Neural progenitor cell (in vitro differentiated cells): Measurements from ENCODE around the gene PLPP3. TPM values are rescaled to one million over a fixed set of nuclear protein-coding genes. Genes with fewer than 3 reads are reported as not detected.

Experiments
- DNase-seq: peaks from one replicate; pipeline ENCODE4 v3.0.0-alpha.2; 2016; ENCODE audit warnings: low spot score
- H2AFZ ChIP-seq: fragments of 200-600 bp; sonication (generic); replicated peaks from 2 replicates; pipeline ENCODE4 v1.6.1; 2016; ENCODE audit warnings: antibody characterized with exemption
- H3F3A ChIP-seq: fragments of 200-600 bp; sonication (generic); 2 replicates; pipeline ENCODE4 v1.6.1; 2016; ENCODE audit warnings: antibody characterized with exemption, low read depth
- H3K27ac ChIP-seq: fragments of 200-600 bp; sonication (generic); 2 replicates; pipeline ENCODE4 v1.5.1; 2016; ENCODE audit warnings: mild to moderate bottlenecking
- H3K27me3 ChIP-seq: fragments of 200-600 bp; sonication (generic); 2 replicates; pipeline ENCODE4 v1.6.1; 2016; ENCODE audit warnings: mild to moderate bottlenecking, moderate library complexity
- H3K36me3 ChIP-seq: fragments of 200-600 bp; sonication (generic); 2 replicates; pipeline ENCODE4 v1.5.1; 2016
- H3K4me1 ChIP-seq: fragments of 200-600 bp; sonication (generic); 2 replicates; pipeline ENCODE4 v1.6.1; 2016; ENCODE audit warnings: mixed run types
- H3K4me2 ChIP-seq: fragments of 200-600 bp; sonication (generic); 2 replicates; pipeline ENCODE4 v1.6.1; 2016
- H3K4me3 ChIP-seq: fragments of 200-600 bp; sonication (generic); 2 replicates; pipeline ENCODE4 v1.5.1; 2016
- H3K79me2 ChIP-seq: fragments of 200-600 bp; sonication (generic); 2 replicates; pipeline ENCODE4 v1.6.1; 2016; ENCODE audit warnings: low read depth
- H3K9ac ChIP-seq: fragments of 200-600 bp; sonication (generic); 2 replicates; pipeline ENCODE4 v1.6.1; 2016
- H3K9me3 ChIP-seq: fragments of 200-600 bp; sonication (generic); 2 replicates; pipeline ENCODE4 v1.5.1; 2016; ENCODE audit warnings: low read depth
- H4K20me1 ChIP-seq: fragments of 200-600 bp; sonication (generic); 2 replicates; pipeline ENCODE4 v1.6.1; 2016; ENCODE audit warnings: low read depth
- H3K27ac Mint-ChIP-seq: 3 replicates; pipeline ENCODE4 v1.8.0; 2021; ENCODE audit warnings: mixed read lengths
- H3K27me3 Mint-ChIP-seq: 2 replicates; pipeline ENCODE4 v1.8.0; 2022; ENCODE audit warnings: low read depth, mild to moderate bottlenecking, inconsistent platforms, moderate library complexity, mixed read lengths; ENCODE audit not compliant: insufficient read depth
- H3K36me3 Mint-ChIP-seq: 3 replicates; pipeline ENCODE4 v1.8.0; 2021; ENCODE audit warnings: mixed read lengths
- H3K4me1 Mint-ChIP-seq: 3 replicates; pipeline ENCODE4 v1.8.0; 2021; ENCODE audit warnings: mixed read lengths
- H3K4me3 Mint-ChIP-seq: 3 replicates; pipeline ENCODE4 v1.8.0; 2021; ENCODE audit warnings: mild to moderate bottlenecking, moderate library complexity, mixed read lengths
- H3K9me3 Mint-ChIP-seq: 3 replicates; pipeline ENCODE4 v1.8.0; 2020; ENCODE audit warnings: mixed read lengths
- CTCF ChIP-seq: fragments of 200-600 bp; sonication (generic); IDR thresholded peaks from 2 replicates; pipeline ENCODE4 v1.5.1; 2017; ENCODE audit warnings: antibody characterized with exemption, mild to moderate bottlenecking
- EZH2 ChIP-seq: fragments of 200-600 bp; sonication (generic); IDR thresholded peaks from 2 replicates; pipeline ENCODE4 v1.6.1; 2017; ENCODE audit warnings: antibody characterized with exemption, mild to moderate bottlenecking, moderate library complexity
- EZH2phosphoT487 ChIP-seq: fragments of 200-600 bp; sonication (generic); IDR thresholded peaks from 2 replicates; pipeline ENCODE4 v1.6.1; 2017; ENCODE audit warnings: antibody characterized with exemption
- total RNA-seq: library from RNA; depleted of rRNA; stranded (reverse); fragments of >200 nt; gene quantifications from 2 replicates; pipeline ENCODE4 v1.2.3, GENCODE V29; 2015; ENCODE audit warnings: low replicate concordance

Gene PLPP3
- total RNA-seq, 1 donor from 2014 or later = 28.5 TPM

- Histone ChIP-seq H3K27me3 (no peaks in the 10 kb centered on the region), H2AFZ (no peak overlapping the region), H3K9ac (no peak overlapping the region), H3F3A (peaks cover 34% of the 10 kb centered on the region), H3K4me2 (peak overlapping the region; percentile 96), H3K79me2 (peaks cover 94% of the 10 kb centered on the region), H3K36me3 (no peaks in the 10 kb centered on the region), H3K27ac (no peak overlapping the region), H3K4me1 (peaks cover 38% of the 10 kb centered on the region), H4K20me1 (peaks cover 86% of the 10 kb centered on the region), H3K9me3 (no peaks in the 10 kb centered on the region), H3K4me3 (peak overlapping the region; percentile 10)
- no peak for DNase-seq
- no peak for TF ChIP-seq EZH2phosphoT487
- TF ChIP-seq EZH2 = no peak
- TF ChIP-seq CTCF = no peak
- no peak overlapping the region for H3K27ac Mint-ChIP-seq
- H3K4me1 Mint-ChIP-seq = peaks cover 55% of the 10 kb centered on the region
- no peaks in the 10 kb centered on the region for H3K9me3 Mint-ChIP-seq
- no peak overlapping the region for H3K4me3 Mint-ChIP-seq
- H3K27me3 Mint-ChIP-seq = no peaks in the 10 kb centered on the region
- H3K36me3 Mint-ChIP-seq = peaks cover 6% of the 10 kb centered on the region
Measured at GRCh38 chr1:56574794-56575193, 4.6 kb downstream of the PLPP3 start.

GRCh38 chr1:56573311-56573710 is 6.1 kb downstream of the PLPP3 start:
- TF ChIP-seq CTCF (no peak), EZH2phosphoT487 (no peak), EZH2 (no peak)
- peak overlapping the region; percentile 41 for H3K4me2 ChIP-seq
- peaks cover 54% of the 10 kb centered on the region for H3K4me1 Mint-ChIP-seq
- no peak for DNase-seq
- no peak overlapping the region for H3K4me3 Mint-ChIP-seq
- H3K27ac Mint-ChIP-seq = no peak overlapping the region
- peaks cover 100% of the 10 kb centered on the region for H3K79me2 ChIP-seq
- no peak overlapping the region for H3K4me3 ChIP-seq
- H3K27ac ChIP-seq = no peak overlapping the region
- peaks cover 97% of the 10 kb centered on the region for H4K20me1 ChIP-seq
- H3K36me3 ChIP-seq = no peaks in the 10 kb centered on the region
- H2AFZ ChIP-seq = no peak overlapping the region
- H3K9me3 Mint-ChIP-seq = no peaks in the 10 kb centered on the region
- peaks cover 22% of the 10 kb centered on the region for H3F3A ChIP-seq
- H3K9me3 ChIP-seq = no peaks in the 10 kb centered on the region
- no peaks in the 10 kb centered on the region for H3K27me3 ChIP-seq
- no peak overlapping the region for H3K9ac ChIP-seq
- peaks cover 37% of the 10 kb centered on the region for H3K4me1 ChIP-seq
- H3K36me3 Mint-ChIP-seq = peaks cover 9% of the 10 kb centered on the region
- peaks cover 2% of the 10 kb centered on the region for H3K27me3 Mint-ChIP-seq

GRCh38 chr1:56572334-56573050 is 6.9 kb downstream of the PLPP3 start:
- H3K4me3 ChIP-seq = no peak overlapping the region
- Mint-ChIP-seq H3K27me3 (peaks cover 2% of the 10 kb centered on the region), H3K4me1 (peaks cover 52% of the 10 kb centered on the region), H3K4me3 (no peak overlapping the region), H3K36me3 (peaks cover 16% of the 10 kb centered on the region), H3K9me3 (peaks cover 5% of the 10 kb centered on the region), H3K27ac (no peak overlapping the region)
- no peaks in the 10 kb centered on the region for H3K36me3 ChIP-seq
- H3K9ac ChIP-seq = no peak overlapping the region
- H3K4me1 ChIP-seq = peaks cover 37% of the 10 kb centered on the region
- H2AFZ ChIP-seq = no peak overlapping the region
- H3K27me3 ChIP-seq = no peaks in the 10 kb centered on the region
- H3K9me3 ChIP-seq = no peaks in the 10 kb centered on the region
- TF ChIP-seq EZH2phosphoT487 = no peak
- no peak for TF ChIP-seq EZH2
- no peak for TF ChIP-seq CTCF
- peak overlapping the region; percentile 41 for H3K4me2 ChIP-seq
- peaks cover 100% of the 10 kb centered on the region for H3K79me2 ChIP-seq
- H3F3A ChIP-seq = peaks cover 23% of the 10 kb centered on the region
- peaks cover 97% of the 10 kb centered on the region for H4K20me1 ChIP-seq
- no peak overlapping the region for H3K27ac ChIP-seq
- no peak for DNase-seq
